ENCODE results near the gene PMEPA1.

The PMEPA1 gene

GRCh38 chr20:57709823-57710799, at the start of gene PMEPA1:
Gene PMEPA1 (minus strand): TSS chr20:57710015. CDS start chr20:57709582, 433 bp downstream.
- peak; percentile 82 for DNase-seq (ENCODE audit: low read depth)

GRCh38 chr20:57757767-57758166, 48.0 kb upstream of the PMEPA1 start:
- TF ChIP-seq CTCF (IDR thresholded peaks at IDR 0.05; ENCODE audit: control insufficient read depth, extremely low read depth, insufficient read depth): no peak
- H3K4me3 ChIP-seq (ENCODE audit: low read depth, low read length): no peak overlapping the region

More at GRCh38 chr20:57709823-57710799, at the start of gene PMEPA1:
- TF ChIP-seq CTCF (IDR thresholded peaks at IDR 0.05; ENCODE audit: control insufficient read depth, extremely low read depth, insufficient read depth): peak; percentile 18
- peak within 1 kb of the TSS; percentile 91 for H3K4me3 ChIP-seq (ENCODE audit: low read depth, low read length)

GRCh38 chr20:57756921-57757320, 47.1 kb upstream of the PMEPA1 start:
- no peak for TF ChIP-seq CTCF (IDR thresholded peaks at IDR 0.05; ENCODE audit: control insufficient read depth, extremely low read depth, insufficient read depth)
- DNase-seq (ENCODE audit: low read depth): no peak

More at GRCh38 chr20:57757767-57758166, 48.0 kb upstream of the PMEPA1 start:
- peak; percentile 94 for DNase-seq (ENCODE audit: low read depth)

GRCh38 chr20:57756213-57756612, 46.4 kb upstream of the PMEPA1 start:
- no peak overlapping the region for H3K4me3 ChIP-seq (ENCODE audit: low read depth, low read length)
- TF ChIP-seq CTCF (IDR thresholded peaks at IDR 0.05; ENCODE audit: control insufficient read depth, extremely low read depth, insufficient read depth): no peak
- DNase-seq (ENCODE audit: low read depth): no peak

More at GRCh38 chr20:57756921-57757320, 47.1 kb upstream of the PMEPA1 start:
- H3K4me3 ChIP-seq (ENCODE audit: low read depth, low read length): no peak overlapping the region

- no peak for DNase-seq (ENCODE audit: low read depth)
- TF ChIP-seq CTCF (IDR thresholded peaks at IDR 0.05; ENCODE audit: control insufficient read depth, extremely low read depth, insufficient read depth): no peak
- H3K4me3 ChIP-seq (ENCODE audit: low read depth, low read length): no peak overlapping the region
Measured at GRCh38 chr20:57755609-57756008, 45.8 kb upstream of the PMEPA1 start.

GRCh38 chr20:57754190-57754589, 44.4 kb upstream of the PMEPA1 start:
- H3K4me3 ChIP-seq (ENCODE audit: low read depth, low read length): no peak overlapping the region
- no peak for DNase-seq (ENCODE audit: low read depth)
- no peak for TF ChIP-seq CTCF (IDR thresholded peaks at IDR 0.05; ENCODE audit: control insufficient read depth, extremely low read depth, insufficient read depth)

Measured in LNCaP clone FGC (cell line).